ENCODE measurements around the gene NDUFB8.

NDUFB8 gene

GRCh38 chr10:100505164-100505563 lies 24.5 kb downstream of the NDUFB8 start:
- H3K27me3 ChIP-seq (ENCODE audit: insufficient read depth, poor library complexity, severe bottlenecking), result no peaks in the 10 kb centered on the region
- TF ChIP-seq POLR2AphosphoS5 (IDR thresholded peaks at IDR 0.05; ENCODE audit: low read depth) (no peak), SPI1 (IDR thresholded peaks at IDR 0.05; ENCODE audit: borderline replicate concordance, low read depth) (no peak), REST (IDR thresholded peaks at IDR 0.05; ENCODE audit: insufficient replicate concordance, low read depth) (no peak), GABPA (IDR thresholded peaks at IDR 0.05; ENCODE audit: low read depth) (no peak), CTCF (IDR thresholded peaks at IDR 0.05; ENCODE audit: insufficient read depth, low read length) (no peak)
- no peak overlapping the region for H3K4me3 ChIP-seq (replicated peaks; ENCODE audit: insufficient read depth, low read length)
- peak overlapping the region; percentile 81 for H3K27ac ChIP-seq (replicated peaks)
- no peak for DNase-seq (ENCODE audit: low read depth in 1 of 2, low spot score in 1 of 2)

GRCh38 chr10:100504096-100504495 lies 25.6 kb downstream of the NDUFB8 start:
- Histone ChIP-seq H3K27ac (replicated peaks) (peak overlapping the region; percentile 81), H3K27me3 (ENCODE audit: insufficient read depth, poor library complexity, severe bottlenecking) (no peaks in the 10 kb centered on the region), H3K4me3 (replicated peaks; ENCODE audit: insufficient read depth, low read length) (no peak overlapping the region)
- DNase-seq (ENCODE audit: low read depth in 1 of 2, low spot score in 1 of 2), result peak in 1 of 2 experiments; percentile 55
- TF ChIP-seq REST (IDR thresholded peaks at IDR 0.05; ENCODE audit: insufficient replicate concordance, low read depth), result no peak
- TF ChIP-seq SPI1 (IDR thresholded peaks at IDR 0.05; ENCODE audit: borderline replicate concordance, low read depth), result peak; percentile 56; the same call in 1 of the 2 replicates

GRCh38 chr10:100502926-100503494 lies 26.7 kb downstream of the NDUFB8 start:
- no peak overlapping the region for H3K27ac ChIP-seq (replicated peaks)
- DNase-seq (ENCODE audit: low read depth in 1 of 2, low spot score in 1 of 2), result no peak

More at GRCh38 chr10:100502926-100503494, 26.7 kb downstream of the NDUFB8 start:
- H3K4me3 ChIP-seq (replicated peaks; ENCODE audit: insufficient read depth, low read length), result no peak overlapping the region
- H3K27me3 ChIP-seq (ENCODE audit: insufficient read depth, poor library complexity, severe bottlenecking), result no peaks in the 10 kb centered on the region
- no peak for TF ChIP-seq SPI1 (IDR thresholded peaks at IDR 0.05; ENCODE audit: borderline replicate concordance, low read depth)
- TF ChIP-seq REST (IDR thresholded peaks at IDR 0.05; ENCODE audit: insufficient replicate concordance, low read depth), result no peak
- no peak for TF ChIP-seq POLR2AphosphoS5 (IDR thresholded peaks at IDR 0.05; ENCODE audit: low read depth)
- no peak for TF ChIP-seq GABPA (IDR thresholded peaks at IDR 0.05; ENCODE audit: low read depth)
- no peak for TF ChIP-seq CTCF (IDR thresholded peaks at IDR 0.05; ENCODE audit: insufficient read depth, low read length)

Data from HL-60 (cell line).